Measurements from ENCODE around the gene MAN2A1. TPM values are rescaled to one million over a fixed set of nuclear protein-coding genes. Genes with fewer than 3 reads are reported as not detected.

The MAN2A1 gene
- total and polyA plus RNA-seq, 10 donors, result 9.5 to 84.8 (median 54.5) TPM

- no peaks in the 10 kb centered on the region for H3K27me3 ChIP-seq (replicated peaks in 1 of 7)
- H3K36me3 ChIP-seq, result peaks cover 0 to 54% (median 11%) of the 10 kb centered on the region in 6 donors
- H3K27ac ChIP-seq, result no peak overlapping the region
- TF ChIP-seq POLR2A (IDR thresholded peaks at IDR 0.05) (no peak), POLR2AphosphoS5 (IDR thresholded peaks at IDR 0.05) (no peak), CTCF (IDR thresholded peaks at IDR 0.05 in 8 of 11, conservative IDR thresholded peaks at IDR 0.05 in 3 of 11) (no peak)
- no peaks in the 10 kb centered on the region for H3K4me1 ChIP-seq
- intact Hi-C loops (cut with DNase I; ENCODE audit: low total_unique reads), result no loop called here
- H3K4me3 ChIP-seq, result no peak overlapping the region
- DNase-seq, result no peak
- WGBS, 5 donors, result 81 to 93% (median 91%) methylated on average over 3 of the region's 3 CpGs
- no peaks in the 10 kb centered on the region for H3K9me3 ChIP-seq
These were observed 116.2 kb downstream of the MAN2A1 start for GRCh38 chr5:109805883-109806282.

GRCh38 chr5:109812698-109813097, 123.0 kb downstream of the MAN2A1 start:
- 76 to 90% (median 84%) methylated on average over 2 of the region's 2 CpGs for WGBS, 5 donors
- intact Hi-C loops (cut with DNase I; ENCODE audit: low total_unique reads), result no loop called here
- peaks cover 0 to 71% (median 18%) of the 10 kb centered on the region in 6 donors for H3K36me3 ChIP-seq
- TF ChIP-seq POLR2A (IDR thresholded peaks at IDR 0.05) (no peak), CTCF (IDR thresholded peaks at IDR 0.05 in 8 of 11, conservative IDR thresholded peaks at IDR 0.05 in 3 of 11) (no peak), POLR2AphosphoS5 (IDR thresholded peaks at IDR 0.05) (no peak)
- H3K9me3 ChIP-seq, result no peaks in the 10 kb centered on the region
- H3K4me3 ChIP-seq, result no peak overlapping the region
- DNase-seq, result no peak
- H3K27me3 ChIP-seq (replicated peaks in 1 of 7), result no peaks in the 10 kb centered on the region
- no peaks in the 10 kb centered on the region for H3K4me1 ChIP-seq
- H3K27ac ChIP-seq, result no peak overlapping the region

- TF ChIP-seq POLR2A (IDR thresholded peaks at IDR 0.05) (no peak), POLR2AphosphoS5 (IDR thresholded peaks at IDR 0.05) (no peak), CTCF (IDR thresholded peaks at IDR 0.05 in 8 of 11, conservative IDR thresholded peaks at IDR 0.05 in 3 of 11) (no peak)
- no peaks in the 10 kb centered on the region for H3K9me3 ChIP-seq
- 89 to 100% (median 98%) methylated on average over 1 of the region's 1 CpG for WGBS, 5 donors
- peaks cover 0 to 81% (median 36%) of the 10 kb centered on the region in 6 donors for H3K36me3 ChIP-seq
- intact Hi-C loops (cut with DNase I; ENCODE audit: low total_unique reads), result no loop called here
- H3K4me3 ChIP-seq, result no peak overlapping the region
- H3K27me3 ChIP-seq (replicated peaks in 1 of 7), result no peaks in the 10 kb centered on the region
- H3K27ac ChIP-seq, result no peak overlapping the region
- no peaks in the 10 kb centered on the region for H3K4me1 ChIP-seq
- DNase-seq, result no peak
These were observed 127.0 kb downstream of the MAN2A1 start for GRCh38 chr5:109816732-109817131.

GRCh38 chr5:109819878-109820277, 130.2 kb downstream of the MAN2A1 start:
- TF ChIP-seq POLR2A (IDR thresholded peaks at IDR 0.05) (no peak), POLR2AphosphoS5 (IDR thresholded peaks at IDR 0.05) (no peak), CTCF (IDR thresholded peaks at IDR 0.05 in 8 of 11, conservative IDR thresholded peaks at IDR 0.05 in 3 of 11) (no peak)
- H3K27ac ChIP-seq, result no peak overlapping the region
- 43 to 71% (median 50%) methylated on average over 2 of the region's 2 CpGs for WGBS, 5 donors
- no peak for DNase-seq
- H3K4me3 ChIP-seq, result no peak overlapping the region
- intact Hi-C loops (cut with DNase I; ENCODE audit: low total_unique reads), result no loop called here
- peaks cover 0 to 84% (median 46%) of the 10 kb centered on the region in 6 donors for H3K36me3 ChIP-seq
- H3K4me1 ChIP-seq, result no peaks in the 10 kb centered on the region
- no peaks in the 10 kb centered on the region for H3K9me3 ChIP-seq
- no peaks in the 10 kb centered on the region for H3K27me3 ChIP-seq (replicated peaks in 1 of 7)

Data from spleen (tissue), 11 donors.